Adrenal gland (tissue), 5 donors: Measurements from ENCODE around the gene PACSIN1.

ENCODE experiments used
- CTCF ChIP-seq, 6 experiments: fragments of 450-650 bp in 4 of 6; fragments of 200-600 bp in 2 of 6; sonication (generic) in 1 of 6; IDR thresholded peaks; 1 replicate in 5 of 6; 2 replicates in 1 of 6; pipeline versions ENCODE4 v1.5.1 to v1.8.0; 2016 to 2021; ENCODE audit warnings: antibody characterized with exemption in 6 of 6, mild to moderate bottlenecking in 2 of 6, moderate library complexity in 1 of 6
- POLR2A ChIP-seq, 2 donors: fragments of 450-650 bp; IDR thresholded peaks; one replicate each; pipeline ENCODE4 v1.6.1; 2017; ENCODE audit warnings: antibody characterized with exemption in 2 of 2, mild to moderate bottlenecking in 2 of 2, moderate library complexity in 1 of 2
- donor health status: DM: no; HTN: no; CAD: no.

- TF ChIP-seq CTCF (IDR thresholded peaks at IDR 0.05) (peak; percentile 64 to 85 (median 71)), POLR2A (IDR thresholded peaks at IDR 0.05) (no peak)
Measured at GRCh38 chr6:34526992-34527728, 61.3 kb downstream of the PACSIN1 start.
